ACHN (cell line): ENCODE data around the gene NUP42.
"Not testable (repeated sequence)": the region's sequence is repeated elsewhere in the genome, so short reads cannot be mapped to it uniquely, and the experiment has no call there.

Source experiments
- DNase-seq: peaks from one replicate; pipeline ENCODE4 v3.0.0-alpha.2; 2015
- in situ Hi-C: cut with HindIII; loops from 2 replicates; pipeline ENCODE4 v1.10.0; 2017; ENCODE audit warnings: low sequenced_read_pairs, low pct_ligation_motif_present, low pct_unique_long_range_greater_than_20kb

The NUP42 gene, protein sequence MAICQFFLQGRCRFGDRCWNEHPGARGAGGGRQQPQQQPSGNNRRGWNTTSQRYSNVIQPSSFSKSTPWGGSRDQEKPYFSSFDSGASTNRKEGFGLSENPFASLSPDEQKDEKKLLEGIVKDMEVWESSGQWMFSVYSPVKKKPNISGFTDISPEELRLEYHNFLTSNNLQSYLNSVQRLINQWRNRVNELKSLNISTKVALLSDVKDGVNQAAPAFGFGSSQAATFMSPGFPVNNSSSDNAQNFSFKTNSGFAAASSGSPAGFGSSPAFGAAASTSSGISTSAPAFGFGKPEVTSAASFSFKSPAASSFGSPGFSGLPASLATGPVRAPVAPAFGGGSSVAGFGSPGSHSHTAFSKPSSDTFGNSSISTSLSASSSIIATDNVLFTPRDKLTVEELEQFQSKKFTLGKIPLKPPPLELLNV

DNA sequence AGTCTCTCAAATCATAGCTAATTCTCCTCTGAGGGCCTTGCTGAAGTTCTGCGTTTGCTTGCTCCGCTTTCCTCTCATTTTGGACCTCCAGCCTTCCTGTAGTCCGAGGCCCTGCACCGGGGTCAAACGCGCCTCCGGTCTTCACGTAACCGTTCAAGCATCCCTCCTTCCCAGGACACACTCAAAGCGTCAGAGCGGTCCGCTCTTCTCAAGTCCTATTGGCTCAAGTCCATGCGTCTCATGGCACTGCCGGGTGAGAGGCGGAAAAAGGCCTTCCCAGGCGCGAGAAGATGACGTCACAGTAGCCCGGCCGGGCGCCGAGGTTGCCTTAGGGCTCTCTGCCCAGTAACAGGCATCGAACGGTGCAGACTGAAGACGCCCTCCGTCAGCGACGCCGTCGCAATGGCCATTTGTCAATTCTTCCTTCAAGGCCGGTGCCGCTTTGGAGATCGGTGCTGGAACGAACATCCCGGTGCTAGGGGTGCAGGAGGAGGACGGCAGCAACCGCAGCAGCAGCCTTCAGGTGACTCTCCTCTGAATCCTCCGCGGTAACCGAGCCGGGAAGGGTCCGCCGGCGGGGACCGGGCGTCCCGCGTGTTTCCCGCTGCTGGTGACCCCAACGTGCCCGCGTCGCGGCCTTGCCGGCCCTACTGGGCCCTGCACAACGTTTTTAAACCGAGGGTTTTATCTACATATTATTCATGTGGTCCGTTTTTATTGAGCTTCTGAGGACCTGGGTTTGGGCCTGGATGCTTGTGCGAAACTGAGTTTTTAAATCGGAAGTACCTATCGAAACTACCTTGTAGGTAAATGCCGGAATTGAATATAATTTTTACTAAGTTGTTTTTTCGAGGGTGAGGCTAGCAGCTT, at the start of gene NUP42:
Gene NUP42 (plus strand): TSS at position 365 of the 870 bp plus-strand sequence. CDS start 38 bp downstream, at position 403.
- DNase-seq, result peak; percentile 100
- in situ Hi-C loops, result no loop called here

DNA sequence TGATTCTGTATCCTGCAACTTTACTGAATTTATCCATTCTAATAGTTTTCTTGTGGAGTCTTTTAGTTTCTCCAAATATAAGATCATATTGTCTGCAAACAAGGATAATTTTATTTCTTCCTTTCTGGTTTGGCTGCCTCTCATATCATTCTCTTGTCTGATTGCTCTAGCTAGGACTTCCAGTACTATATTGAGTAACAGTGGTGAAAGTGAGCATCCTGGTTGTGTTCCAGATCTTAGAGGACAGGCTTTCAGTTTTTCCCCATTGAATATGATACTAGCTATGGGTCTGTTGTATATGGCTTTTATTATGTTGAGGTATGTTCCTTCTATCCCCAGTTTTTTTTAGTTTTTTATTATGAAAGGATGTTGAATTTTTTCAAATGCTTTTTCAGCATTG, 48.1 kb upstream of the NUP42 start:
- DNase-seq, result no peak
- in situ Hi-C loops, result no loop called here

- DNase-seq, result no peak
- in situ Hi-C loops, result no loop called here
These were observed 46.1 kb upstream of the NUP42 start for GRCh38 chr7:23135755-23136154.

DNA sequence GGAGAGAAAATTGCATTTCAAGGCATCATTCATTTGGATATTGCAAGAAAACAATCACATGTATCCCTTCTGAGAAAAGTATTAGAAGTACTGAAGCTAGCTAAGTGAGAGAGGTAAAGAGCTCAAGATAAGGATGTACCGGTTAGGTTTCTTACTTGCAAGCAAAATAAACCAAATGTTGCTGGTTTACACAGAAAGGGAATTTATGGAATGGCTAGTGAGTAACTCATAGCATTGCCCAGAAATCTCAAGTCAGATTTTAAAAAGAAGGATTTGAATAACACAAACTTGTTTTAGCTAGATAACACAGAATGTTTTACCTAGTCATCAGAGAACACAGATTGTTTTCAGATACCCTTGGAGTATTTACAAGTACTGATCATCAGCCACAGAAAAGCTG, 45.6 kb upstream of the NUP42 start:
- in situ Hi-C loops, result no loop called here
- no peak for DNase-seq

DNA sequence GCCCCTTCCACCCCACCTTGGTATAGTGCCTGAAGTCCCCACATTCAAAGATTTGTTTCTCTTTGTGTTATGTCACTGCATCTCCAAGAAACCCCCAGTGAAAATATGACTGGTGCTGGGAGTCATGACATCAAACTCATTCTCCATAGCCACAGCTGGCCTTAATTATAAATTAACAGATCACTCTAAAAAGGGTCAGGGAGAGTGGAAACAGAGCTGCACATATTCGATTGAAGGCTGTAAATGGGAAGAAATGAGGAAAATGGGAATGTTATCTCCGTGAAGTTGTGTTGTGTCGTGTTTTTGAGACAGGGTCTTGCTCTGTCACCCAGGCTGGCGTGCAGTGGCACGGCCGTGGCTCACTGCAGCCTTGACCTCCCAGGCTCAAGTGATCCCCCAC, 24.2 kb upstream of the NUP42 start:
- in situ Hi-C loops, result no loop called here
- DNase-seq, result no peak

- DNase-seq, result no peak
- in situ Hi-C loops, result no loop called here
These were observed 23.3 kb upstream of the NUP42 start for GRCh38 chr7:23158546-23158945.

DNA sequence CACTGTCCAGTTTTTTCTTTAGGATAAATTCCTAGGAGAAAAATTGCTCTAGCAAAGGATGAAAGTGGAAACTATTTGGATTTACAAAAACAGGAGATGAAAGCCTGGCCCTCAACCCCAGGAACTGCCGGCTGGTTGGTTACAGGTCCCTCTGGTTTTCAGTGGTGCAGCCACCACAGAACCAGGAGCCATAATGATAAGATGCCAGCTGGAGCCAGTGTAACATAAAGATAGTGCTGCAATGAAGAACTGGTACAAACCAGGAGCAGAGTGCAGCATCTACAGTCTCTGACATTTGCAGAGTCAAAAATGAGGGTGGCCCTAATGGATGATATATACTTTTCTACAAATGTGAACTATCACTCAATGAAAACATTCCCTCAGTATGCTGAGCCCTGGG, 20.4 kb upstream of the NUP42 start:
- DNase-seq, result no peak
- in situ Hi-C loops, result no loop called here

- in situ Hi-C loops, result no loop called here
- DNase-seq, result no peak
These were observed 17.0 kb upstream of the NUP42 start for GRCh38 chr7:23164846-23165245.

DNA sequence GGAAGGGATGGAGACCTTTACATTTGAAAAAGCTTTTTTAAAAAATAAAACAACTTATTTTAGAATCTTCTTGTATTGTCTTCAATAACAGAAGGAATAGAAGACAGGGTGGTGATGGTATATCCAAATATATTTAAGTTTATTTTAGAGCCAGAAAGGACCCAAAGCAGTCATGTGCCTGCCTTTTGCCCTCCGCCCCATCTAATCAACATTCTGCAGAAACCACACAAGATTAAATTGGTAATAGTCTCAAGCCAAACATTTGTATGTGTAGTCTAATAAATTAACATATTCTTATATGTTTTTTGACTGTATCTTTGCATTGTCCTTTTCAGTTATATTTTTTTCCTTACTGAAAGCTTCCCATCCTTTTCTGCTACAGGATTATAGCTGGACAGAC, 16.5 kb upstream of the NUP42 start:
- DNase-seq, result no peak
- in situ Hi-C loops, result no loop called here

DNA sequence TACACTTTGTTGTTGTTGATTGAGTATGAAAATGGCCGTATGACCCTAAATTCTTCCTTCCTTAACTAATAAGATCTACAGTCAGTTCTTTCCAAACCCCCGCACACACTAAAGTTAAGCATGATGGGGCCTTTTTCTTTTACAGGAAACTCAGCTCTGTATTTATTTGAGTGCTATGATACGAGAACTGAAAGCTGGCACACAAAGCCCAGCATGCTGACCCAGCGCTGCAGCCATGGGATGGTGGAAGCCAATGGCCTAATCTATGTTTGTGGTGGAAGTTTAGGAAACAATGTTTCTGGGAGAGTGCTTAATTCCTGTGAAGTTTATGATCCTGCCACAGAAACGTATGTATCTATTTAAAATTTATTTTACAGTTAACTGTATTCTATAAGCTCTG, 14.2 kb upstream of the NUP42 start:
- in situ Hi-C loops, result no loop called here

GRCh38 chr7:23168111-23168885, 13.6 kb upstream of the NUP42 start:
- in situ Hi-C loops, result no loop called here
- DNase-seq, result no peak

More for the DNA sequence above, 14.2 kb upstream of the NUP42 start:
- no peak for DNase-seq

DNA sequence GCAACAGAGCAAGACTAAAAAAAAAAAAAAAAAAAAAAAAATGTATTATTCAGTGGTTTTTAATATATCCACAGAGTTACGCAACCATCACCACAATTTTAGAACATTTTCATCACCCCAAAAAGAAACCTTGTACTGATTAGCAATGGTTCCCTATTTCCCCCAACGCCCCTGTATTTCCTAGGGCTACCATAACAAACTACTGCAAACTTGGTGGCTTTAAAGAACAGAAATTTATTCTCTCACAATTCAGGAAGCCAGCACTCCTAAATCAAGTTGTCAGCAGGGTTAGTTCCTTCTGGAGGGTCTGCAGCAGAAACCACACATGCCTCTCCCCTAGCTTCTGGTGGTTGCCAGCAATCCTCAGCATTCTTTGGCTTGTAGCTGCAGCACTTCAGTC, 5.9 kb upstream of the NUP42 start:
- in situ Hi-C loops, result no loop called here

DNA sequence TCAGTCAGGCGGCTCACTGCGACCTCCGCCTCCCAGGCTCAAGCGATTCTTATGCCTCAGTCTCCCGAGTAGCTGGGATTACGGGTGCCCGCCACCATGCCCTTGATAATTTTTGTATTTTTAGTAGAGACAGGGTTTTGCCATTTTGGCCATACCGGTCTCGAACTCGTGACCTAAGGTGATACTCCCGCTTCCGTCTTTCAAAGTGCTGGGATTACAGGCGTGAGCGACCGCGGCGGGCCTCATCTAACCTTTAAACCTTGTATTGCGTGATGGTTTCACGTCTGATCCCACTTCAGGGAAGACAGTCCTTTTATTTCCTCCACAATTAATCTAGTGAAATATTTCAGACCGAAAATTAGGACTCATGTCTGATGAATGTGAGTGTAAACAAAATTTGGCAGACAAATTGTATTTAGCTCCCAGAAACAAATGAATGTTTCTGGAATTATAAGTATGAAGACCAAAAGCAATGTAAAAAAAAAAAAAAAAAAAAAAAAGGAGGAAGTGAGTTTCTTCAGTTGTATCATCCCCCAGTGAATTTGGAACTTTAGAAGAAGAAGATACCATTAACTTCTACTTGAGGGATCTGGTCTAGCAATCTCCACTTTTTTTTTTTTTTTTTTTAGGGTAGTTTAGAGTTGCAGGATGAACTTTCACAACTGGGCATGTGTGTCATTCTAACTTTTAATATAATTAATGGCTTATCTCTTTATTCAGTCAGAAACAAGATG, 1.6 kb downstream of the NUP42 start:
- no peak for DNase-seq
- in situ Hi-C loops, result no loop called here

More for the DNA sequence above, 5.9 kb upstream of the NUP42 start:
- no peak for DNase-seq

DNA sequence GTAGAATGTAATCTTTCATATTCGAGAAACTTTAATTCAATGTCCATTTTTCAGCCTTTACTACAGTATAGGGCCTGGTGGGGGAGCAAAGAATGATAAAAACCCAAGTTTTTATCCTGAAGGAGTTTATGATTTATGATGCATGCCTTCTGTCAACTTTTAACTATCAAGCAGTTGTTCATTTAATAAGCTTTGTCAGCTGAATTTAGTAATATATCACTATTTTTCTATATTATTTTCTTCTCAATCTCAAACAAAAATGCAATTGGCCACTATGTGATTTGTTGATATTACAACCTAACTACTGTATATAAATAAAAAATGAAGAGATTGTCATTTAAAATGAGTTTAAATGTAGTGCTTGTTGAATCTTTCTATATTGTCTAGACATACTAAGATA, 2.4 kb downstream of the NUP42 start:
- in situ Hi-C loops, result no loop called here
- DNase-seq, result no peak

DNA sequence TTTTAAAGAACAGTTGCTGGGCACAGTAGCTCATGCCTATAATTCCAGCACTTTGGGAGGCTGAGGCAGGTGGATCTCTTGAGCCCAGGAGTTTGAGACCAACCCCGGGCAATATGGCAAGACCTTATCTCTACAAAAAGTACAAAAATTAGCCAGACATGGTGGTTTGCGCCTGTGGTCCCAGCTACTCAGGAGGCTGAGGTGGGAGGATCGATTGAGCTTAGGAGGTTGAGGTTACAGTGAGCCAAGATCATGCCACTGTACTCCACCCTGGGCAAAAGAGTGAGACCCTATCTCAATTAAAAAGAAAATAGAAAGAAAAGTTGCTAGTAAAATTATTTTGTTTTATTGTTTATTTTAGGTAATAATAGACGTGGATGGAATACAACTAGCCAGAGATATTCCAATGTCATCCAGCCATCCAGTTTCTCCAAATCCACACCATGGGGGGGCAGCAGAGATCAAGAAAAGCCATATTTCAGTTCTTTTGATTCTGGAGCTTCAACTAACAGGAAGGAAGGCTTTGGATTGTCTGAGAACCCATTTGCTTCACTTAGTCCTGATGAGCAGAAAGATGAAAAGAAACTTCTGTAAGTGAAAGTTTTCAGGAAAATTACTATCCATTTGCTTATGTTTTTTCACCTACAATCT, 3.0 kb downstream of the NUP42 start:
- in situ Hi-C loops, result no loop called here
- DNase-seq, result peak; percentile 73

DNA sequence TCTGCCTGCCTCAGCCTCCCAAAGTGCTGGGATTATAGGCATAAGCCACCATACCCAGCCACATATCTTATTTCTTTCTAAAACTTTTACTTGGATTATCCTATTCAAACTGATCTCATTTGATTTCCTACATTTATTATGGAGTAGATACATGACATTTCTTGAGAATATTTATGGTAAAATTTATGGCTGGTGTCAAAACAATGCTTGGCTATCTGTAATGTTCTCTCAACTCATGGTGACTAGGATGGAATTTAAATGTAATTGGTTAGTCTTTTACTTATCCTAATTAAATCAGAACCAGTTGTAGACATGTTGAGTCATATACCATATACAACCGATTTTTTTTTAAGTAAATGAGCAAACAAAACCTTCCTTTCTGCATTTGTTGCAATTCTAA, 4.1 kb downstream of the NUP42 start:
- in situ Hi-C loops, result no loop called here
- DNase-seq, result no peak

DNA sequence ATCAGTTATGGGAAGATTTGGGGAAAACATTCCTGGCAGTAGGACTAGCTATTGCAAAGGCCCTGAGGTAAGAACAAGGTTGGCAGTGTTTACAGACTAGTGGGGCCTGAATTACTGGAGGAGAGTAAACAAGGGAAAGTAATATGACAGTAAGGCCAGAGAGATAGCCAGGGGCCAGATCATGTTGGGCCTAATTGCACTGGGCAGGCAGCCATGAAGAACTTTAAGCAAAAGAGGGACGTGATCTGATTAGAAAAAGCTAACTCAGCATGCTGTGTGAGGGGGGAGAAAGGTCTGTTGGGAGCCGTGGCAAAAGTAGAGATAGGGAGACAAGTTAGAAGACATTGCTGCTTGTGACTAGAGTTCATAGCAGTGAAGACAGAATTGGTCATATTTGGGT, 9.2 kb downstream of the NUP42 start:
- no peak for DNase-seq
- in situ Hi-C loops, result no loop called here

GRCh38 chr7:23193650-23194227, 11.9 kb downstream of the NUP42 start:
- DNase-seq, in situ Hi-C loops: not testable (repeated sequence)
